Right ventricle myocardium superior (tissue), 1 donor: ENCODE data around the gene CROCC2. TPM values are rescaled to one million over a fixed set of nuclear protein-coding genes. Genes with fewer than 3 reads are reported as not detected.
A peak's percentile ranks its signal among the peaks of the same experiment; 100 is the strongest.

ENCODE experiments used
- ATAC-seq: fragments of 200-7000 bp; cut with Tn5 transposase; one replicate; pipeline ENCODE4 v1.9.1; 2020; ENCODE audit warnings: mild to moderate bottlenecking; ENCODE audit not compliant: poor library complexity
- DNase-seq: peaks from one replicate; pipeline ENCODE4 v3.0.0-alpha.2; 2020
- intact Hi-C: fragments of 100-400 bp; cut with DNase I; formaldehyde crosslinking; loops from one replicate; pipeline ENCODE4 v1.11.2; 2022
- total RNA-seq: library from RNA; stranded (reverse); fragmentation: NEBNext Ultra II Directional; extraction: Animal tissue kit (Norgen Biotek cat#: 25700); gene quantifications from one replicate; pipeline ENCODE4 v1.2.1, GENCODE V29; 2021
- donor health status: DM: no; HTN: yes; CAD: no; lungs with severe emphysema.

CROCC2 gene
- total RNA-seq, 1 donor from 2014 or later = not detected

DNA sequence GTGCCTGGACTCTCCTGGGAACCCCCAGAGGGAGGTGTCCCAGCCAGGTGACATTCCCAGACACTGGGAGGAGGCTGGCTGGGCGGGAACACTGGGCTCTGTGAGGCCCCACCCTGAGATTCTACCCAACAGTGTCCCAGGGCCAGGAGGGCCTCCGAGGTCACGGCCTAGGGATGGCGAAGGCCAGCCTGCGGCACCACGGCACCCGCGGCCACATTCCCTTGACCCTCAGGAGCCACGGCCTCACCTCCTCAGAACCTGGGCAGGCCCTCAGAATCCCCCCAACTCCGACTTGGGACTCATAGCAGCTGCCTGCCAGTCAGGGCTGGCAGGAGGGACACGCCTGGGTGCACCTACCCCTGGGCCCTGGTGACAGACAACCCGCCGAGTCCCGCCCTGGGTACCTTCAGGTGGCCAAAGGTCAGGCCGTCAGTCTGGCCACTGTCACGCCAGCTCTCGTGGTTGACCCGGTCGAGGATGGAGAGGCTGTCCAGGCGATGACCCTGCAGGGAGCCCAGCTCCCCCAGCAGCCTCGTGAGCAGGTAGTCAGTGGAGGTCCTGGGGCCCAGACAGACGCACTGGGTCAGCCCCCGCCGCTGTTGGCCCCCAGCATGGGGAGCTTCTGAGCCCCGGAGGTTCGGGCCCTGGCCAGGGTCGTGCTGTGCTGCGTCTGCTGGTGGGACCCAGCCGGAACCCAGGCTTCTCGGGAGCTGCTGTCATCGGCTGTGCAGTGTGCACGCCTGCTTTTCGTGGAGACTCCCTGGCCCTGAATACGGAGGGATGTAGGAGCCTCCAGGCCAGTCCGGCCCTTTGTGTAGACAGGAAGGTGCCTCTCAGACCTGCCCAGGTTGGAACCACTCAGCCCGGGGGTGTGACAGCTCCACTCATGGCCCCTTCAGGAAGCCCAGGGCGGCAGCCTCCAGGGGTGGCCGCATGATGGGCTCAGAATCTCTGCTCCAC lies 16.3 kb upstream of the CROCC2 start:
- intact Hi-C loops = no loop called here
- ATAC-seq = no peak
- DNase-seq = peak; percentile 42

DNA sequence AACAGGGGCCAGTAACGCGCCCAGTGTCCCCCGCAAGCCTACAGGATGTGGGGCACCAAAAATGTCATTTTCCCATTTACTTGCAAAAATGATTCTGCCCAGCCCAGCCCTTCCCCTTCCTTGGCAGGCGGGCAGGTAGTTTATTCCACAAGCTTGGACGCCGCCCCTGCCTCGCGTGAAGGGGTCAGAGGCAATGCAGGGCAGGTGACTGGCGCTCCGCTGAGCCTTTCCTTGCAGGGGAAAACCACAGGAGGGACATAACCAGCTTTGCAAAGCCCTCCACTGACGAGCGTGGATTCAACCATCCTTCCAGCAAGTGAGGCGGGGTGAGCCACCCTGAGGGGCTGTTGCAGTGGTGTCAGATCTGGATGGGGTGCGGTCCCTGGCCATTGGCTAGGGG lies 15.4 kb upstream of the CROCC2 start:
- intact Hi-C loops = no loop called here
- ATAC-seq = no peak
- DNase-seq = peak; percentile 12

DNA sequence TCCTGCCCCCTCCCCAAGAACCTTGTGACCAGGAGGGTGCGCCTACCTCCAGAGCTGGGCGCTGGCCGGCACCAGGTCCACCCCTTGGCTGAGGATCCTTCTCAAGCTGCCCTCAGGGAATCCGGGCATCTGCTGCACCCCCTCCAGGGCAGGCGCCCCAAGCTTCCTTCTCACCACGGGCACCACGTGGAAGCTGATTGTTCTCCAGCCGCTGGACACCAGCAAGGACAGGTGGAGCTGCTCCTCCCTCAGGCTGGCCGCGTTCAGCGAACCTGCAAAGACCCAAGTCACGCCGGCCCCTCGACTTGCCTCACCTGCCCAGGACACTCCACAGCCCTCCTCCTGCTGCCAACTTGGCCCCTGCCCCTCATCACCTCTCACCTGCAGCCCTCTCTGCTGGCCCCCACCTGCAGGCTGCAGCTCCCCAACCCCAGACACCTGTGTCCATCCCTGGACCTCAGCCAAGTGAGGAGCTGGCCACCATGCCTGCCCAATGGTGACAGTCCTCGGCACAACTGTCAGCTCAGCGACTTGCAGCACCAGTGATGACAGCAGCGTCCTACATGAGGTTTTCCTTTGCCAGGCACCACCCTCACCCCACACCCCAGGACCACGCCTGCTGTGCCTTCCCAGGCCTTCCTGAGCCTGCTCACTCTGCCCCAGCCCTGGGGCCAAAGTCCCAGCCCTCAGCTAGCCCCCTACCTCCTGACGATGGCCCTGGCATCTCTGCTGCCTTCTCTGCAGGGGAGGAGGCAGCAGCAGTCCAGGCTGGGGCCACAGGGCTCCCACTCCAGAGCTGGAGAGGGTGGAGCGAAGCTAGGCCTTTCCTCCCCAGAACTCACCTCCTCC lies 14.4 kb upstream of the CROCC2 start:
- intact Hi-C loops = no loop called here
- DNase-seq = no peak
- ATAC-seq = no peak

DNA sequence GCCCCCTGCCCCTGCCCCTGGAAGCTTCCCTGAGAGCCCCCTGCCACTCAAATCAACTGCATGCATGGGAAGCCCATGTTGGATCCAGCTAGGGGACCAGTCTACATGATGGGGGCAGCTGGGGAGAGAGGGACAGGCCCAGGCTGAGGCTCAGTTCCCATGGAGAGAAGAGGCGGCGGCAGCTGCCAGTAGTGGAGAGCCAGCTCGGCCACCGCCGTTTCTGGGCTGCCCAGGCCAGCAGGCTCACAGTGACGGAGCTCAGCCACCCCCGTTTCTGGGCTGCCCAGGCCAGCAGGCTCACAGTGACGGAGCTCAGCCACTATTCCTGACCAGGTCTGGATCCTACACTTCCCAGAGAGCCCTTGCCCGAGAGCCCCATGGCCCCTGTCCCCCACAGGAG lies 13.8 kb upstream of the CROCC2 start:
- intact Hi-C loops = no loop called here
- DNase-seq = no peak

DNA sequence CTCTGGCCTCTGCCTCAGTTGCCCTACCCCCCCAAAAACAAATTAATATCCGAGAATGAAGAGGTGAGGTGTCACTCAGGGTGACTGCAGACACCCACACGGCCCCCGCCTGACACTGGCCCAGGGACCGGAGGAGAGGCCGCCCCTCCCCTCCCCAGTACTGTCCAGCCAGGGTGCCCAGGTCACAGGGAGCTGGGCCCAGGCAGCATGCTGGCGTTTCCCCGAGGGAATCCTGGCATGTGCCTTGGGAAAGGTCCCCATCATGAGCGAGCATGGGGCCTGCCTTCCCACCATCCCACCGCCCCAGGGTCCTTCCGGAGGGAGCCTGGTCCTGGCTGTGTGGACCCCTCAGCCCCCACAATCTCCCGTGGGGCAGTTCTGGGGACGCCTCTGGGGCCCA lies 13.2 kb upstream of the CROCC2 start:
- ATAC-seq = no peak
- no peak for DNase-seq
- intact Hi-C loops = no loop called here

More for the DNA sequence above, 13.8 kb upstream of the CROCC2 start:
- ATAC-seq = no peak

DNA sequence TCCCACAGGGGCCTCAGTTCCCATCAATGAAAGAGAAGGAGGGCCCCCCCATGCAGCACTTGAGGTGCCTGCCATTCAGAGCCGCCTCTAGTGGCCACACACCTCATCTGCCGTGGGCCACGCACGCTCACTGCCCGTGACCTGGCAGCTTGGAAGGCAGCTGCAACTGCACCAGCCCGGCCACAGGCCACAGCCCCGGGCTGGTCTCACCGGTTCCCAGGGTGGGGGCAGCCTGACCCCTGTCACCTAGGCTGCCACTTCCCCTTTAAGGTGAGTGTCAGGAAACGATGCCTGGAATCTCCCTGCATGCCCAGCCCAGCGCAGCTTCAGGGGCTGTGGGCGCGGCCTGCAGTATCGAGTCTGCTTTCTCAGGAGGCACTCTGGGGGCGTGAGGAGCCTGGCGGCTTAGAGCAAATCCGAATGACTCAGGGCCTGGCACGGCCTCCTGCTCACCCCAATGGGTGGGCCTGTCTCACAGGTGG lies 12.7 kb upstream of the CROCC2 start:
- ATAC-seq (no peak), DNase-seq (no peak)
- intact Hi-C loops = no loop called here

DNA sequence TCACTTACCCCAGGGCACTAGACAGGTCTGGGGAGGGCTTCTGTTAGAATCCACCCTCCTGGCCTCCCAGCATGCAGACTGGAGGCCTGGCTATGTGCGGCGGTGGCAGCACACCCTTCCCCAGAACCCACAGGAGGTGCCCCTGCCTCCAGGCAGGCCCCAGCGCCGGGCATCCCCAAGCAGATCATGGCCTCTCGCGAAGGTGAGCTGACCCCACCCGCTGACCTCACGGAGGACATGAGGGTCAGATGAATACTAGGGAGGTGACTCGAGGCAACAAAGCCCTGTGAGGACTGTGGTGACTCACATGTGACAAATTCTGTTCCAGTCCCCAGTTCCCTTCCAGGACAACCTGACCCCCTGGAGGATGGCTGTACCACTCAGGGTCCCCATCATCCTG lies 12.1 kb upstream of the CROCC2 start:
- DNase-seq (no peak), ATAC-seq (no peak)
- intact Hi-C loops = no loop called here

DNA sequence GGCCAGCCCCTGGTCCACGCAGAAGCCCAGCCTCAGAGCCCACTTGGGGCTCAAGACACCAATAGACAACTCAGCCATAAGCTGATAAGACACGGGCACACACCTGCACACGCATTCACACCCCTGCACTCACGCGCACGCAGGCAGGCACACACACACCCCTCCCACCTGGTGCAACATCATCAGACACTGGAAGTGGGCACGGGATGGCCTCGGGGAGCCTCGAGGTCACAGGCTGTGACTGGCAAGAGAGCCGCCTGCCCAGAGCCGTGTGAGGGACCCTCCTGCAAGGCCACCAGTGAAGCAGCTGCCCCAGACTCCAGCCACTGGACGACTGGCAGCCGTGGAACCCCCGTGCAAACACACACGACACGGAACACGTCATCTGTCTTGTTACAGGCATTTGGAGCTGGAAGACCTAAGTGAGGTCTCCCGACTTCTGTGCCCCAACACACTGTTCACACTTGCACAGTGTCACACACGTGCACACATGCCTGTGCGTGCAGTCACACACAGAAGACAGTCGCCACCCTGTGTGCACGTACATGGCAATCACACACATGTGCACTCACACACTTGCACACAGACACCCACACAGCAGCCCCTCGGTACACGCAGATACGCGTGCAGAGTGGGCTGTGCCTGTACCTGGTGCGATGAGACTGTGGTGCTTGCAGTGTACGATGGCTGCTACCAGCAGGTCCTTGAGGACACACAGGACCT lies 11.1 kb upstream of the CROCC2 start:
- ATAC-seq = no peak
- intact Hi-C loops = no loop called here
- no peak for DNase-seq

DNA sequence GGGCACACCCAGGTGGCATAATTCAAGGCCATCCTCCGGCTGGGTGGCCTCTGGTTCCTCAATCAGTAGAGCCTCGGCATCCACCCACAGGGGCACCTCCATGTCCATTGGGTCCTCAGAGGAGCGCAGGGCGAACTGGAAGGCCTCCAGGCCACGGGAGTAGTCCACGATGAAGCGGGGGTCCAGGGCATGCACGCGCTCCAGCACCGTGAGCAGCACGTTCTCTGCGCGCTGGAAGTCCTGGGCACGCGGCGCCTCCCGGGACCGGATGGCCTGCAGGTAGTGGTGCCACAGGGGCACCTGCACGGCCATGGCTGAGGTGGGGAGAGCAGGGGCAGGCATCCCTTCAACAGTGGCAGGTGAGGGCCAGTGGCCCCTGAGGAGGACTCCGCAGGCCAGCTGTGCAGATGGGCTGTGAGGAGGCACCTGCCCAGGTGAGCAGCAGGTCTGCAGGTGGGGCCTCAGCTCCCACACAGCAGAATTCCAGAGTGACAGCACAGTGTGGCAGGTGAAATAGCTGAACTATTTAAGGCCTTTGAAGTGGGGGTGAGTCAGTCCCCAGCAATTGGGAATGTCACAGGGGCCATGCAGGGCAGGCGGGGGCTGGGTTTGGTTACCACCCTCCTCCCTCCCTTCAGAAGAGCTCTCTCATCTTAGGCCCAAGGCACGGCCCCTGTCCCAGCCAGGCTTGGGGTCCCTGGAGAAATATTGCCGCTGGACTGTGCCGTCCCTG lies 10.3 kb upstream of the CROCC2 start, which contains the start of gene MAB21L4:
Gene MAB21L4, minus strand, starts transcription at position 501 of the 733 bp plus-strand sequence. Its CDS starts 159 bp downstream, at position 342.
- ATAC-seq (no peak), DNase-seq (no peak)
- intact Hi-C loops = no loop called here

DNA sequence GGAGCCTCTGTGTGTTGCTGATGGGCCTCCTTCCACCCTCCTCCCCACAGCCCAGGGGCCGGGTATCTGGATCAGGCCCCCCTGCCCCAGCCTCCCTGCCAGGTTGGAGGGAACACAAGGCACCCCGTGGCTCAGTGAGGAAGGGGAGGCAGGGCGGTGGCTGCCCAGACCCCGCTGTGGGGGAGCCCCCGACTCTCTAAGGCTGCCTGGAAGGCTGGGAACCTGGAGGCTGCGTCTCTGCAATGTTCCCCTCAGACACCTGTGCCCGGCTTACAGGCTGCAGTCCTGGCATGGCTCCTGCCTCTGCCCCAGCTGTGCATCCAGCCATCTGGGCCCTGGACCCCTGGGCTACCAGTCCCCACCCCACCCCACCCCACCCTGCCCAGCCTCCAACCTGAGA lies 9.7 kb upstream of the CROCC2 start:
- no peak for DNase-seq
- ATAC-seq = no peak

DNA sequence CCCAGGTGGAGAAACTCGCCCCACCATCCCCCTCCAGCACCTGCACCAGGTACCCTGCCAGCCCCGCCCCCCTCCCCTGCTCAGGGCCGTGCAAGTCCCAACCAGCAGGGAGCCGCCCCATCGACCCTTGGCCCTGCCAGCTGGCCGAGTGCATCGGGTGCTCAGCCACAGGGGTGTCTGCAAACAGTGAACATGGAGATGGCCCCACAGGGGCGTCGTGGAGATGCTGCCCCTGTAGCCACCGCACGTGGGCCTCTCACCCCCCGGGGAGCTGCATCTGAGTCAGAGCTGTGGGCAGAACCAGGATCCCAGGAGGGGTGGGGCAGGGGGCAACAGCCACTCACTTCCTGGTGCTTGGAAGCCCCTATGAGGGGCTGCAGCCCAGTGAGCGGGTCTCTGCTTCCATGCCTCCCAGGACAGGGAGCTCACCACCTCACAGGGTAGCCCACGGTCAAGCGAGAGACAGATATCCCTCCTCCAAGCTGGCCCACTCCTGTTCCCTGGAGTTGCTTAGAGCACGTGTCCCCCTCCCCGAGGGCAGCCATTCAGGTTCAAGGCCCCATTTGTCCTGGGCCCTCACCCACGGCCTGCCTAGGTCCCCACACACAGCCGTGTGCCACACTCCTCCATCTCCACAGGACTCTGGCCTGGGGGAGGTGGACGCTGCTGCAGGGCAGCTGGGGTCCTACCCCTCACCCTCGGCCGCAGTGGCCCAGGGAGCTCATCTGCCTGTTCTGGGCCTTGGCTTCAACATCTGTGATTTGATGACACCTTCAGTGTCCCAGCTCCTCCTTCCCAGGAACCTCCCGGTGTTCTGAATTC lies 9.1 kb upstream of the CROCC2 start:
- no peak for DNase-seq
- ATAC-seq = no peak
- intact Hi-C loops = no loop called here

More for the DNA sequence above, 9.7 kb upstream of the CROCC2 start:
- intact Hi-C loops = no loop called here

DNA sequence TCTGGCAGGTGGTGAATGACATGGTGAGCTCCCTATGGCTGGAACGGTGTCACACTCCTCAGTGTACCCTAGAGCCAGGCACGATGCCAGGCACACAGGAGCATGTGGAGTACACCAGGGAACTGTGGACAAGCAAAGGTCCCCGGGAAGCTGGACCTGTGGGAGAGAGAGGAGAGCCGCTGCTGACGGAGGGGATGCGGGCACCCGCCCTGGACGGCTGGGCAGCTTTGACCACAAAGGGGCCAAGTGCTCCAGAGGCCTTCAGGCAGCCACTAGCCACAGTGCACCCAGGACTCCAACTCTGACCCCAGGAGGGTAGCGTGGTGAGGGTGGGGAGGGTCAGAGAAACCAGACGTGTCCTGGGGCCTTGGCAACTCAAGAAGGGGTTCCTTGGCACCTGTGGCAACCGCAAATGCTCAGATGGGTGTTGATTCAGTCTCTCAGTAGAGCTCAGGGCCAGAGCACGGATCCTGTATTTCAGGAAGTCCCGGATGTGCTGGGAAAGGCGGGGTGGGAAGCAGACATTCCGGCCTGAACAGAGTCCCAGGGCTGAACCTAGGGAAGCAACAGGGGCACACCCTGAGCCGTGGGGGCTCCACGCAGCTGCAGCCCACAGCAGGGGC lies 7.9 kb upstream of the CROCC2 start:
- intact Hi-C loops = no loop called here
- ATAC-seq (peak; percentile 72), DNase-seq (no peak)

DNA sequence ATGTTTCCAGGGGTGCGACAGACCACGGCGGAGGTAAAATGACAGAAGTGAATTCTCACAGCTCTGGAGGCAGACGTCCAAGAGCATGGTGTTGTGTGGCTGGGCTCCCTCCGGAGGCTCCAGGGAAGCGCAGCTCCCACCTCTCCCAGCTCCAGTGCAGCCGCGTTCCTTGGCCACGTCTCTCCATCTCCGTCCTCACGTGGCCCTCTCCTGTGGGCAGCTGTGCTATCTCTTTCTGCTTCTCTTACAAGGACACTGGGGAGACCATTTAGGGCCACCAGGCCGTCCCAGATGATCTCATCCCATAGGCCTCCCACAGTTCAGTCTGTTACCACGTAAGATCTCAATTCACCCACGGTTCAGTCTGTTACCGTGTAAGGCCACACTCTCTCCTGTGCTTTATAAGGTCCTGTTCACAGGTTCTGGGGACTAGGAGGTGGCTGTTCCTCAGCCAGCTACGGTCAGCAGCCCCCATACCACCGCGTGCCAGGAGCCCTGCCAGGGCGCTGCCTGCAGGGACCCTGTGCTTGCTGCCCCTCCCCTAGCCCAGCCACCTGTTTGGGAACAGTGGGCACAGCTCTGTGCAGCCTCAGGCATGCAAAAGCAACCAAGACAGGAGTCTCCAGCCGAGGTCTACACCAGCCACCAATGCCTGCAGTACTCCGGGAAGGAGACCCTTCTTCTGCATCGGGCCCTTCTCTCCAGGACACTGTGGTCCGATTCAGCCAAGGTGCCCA lies 7.2 kb upstream of the CROCC2 start:
- ATAC-seq (peak; percentile 6), DNase-seq (peak; percentile 22)
- intact Hi-C loops = no loop called here

DNA sequence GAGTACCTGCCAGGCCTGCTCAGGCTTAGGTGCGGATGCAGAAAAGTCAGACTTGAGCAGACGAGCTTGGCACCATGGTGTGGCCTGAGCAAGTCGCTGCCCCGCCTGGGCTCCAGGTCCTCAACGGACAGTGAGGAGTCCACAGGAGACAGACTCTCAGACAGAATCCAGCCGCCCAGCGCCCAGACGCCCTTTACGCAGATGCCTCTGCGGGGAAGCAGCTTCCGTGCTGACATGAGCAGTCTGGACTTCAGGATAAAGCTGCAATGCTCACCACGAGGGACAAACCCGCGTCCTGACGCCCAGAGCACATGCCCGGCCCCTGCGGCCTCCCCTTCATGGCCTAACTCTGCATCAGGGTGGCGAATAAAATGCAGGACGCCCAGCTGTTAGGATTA lies 6.7 kb upstream of the CROCC2 start:
- ATAC-seq (no peak), DNase-seq (peak; percentile 44)
- intact Hi-C loops = no loop called here

DNA sequence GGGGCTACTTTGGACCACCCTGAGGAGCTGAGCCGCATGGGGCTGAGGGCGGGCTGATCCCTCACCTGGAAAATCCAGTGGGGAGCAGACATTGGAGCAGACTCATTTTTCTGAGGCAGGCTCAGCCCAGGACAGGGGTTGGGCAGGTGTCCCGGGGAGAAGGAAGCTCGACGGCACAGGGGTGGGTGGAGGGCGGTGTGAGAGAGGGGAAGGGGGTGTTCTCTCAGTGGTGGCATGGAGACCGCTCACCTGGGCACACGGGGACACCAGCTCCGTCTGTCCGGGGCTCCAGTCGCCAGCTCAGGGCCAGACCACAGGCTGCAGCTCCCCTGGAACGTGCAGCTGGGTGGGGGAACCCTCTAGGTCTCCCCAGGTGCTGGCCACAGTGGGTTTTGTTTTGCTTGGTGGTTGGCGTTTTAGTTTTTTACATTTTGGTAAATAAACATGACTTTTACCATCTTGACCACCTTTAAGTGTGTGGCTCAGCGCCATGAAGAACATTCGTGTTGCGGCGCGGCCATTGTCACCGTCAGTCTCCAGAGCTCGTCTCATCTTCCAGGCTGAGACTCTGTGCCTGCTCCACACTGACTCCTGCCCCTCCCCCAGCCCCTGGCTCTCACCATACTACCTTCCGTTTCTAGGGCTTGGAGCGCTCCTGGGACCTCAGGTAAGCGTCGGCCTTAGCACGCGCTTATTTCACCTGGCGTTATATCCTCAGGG lies 5.8 kb upstream of the CROCC2 start:
- intact Hi-C loops = no loop called here

More for the DNA sequence above, 5.8 kb upstream of the CROCC2 start:
- DNase-seq = peak; percentile 22
- ATAC-seq = no peak
